ENCODE data around the gene EIF1AY. TPM values are rescaled to one million over a fixed set of nuclear protein-coding genes. Genes with fewer than 3 reads are reported as not detected.

EIF1AY gene
- total and polyA plus RNA-seq, 10 of the 15 experiments (the other 5 are each of a cell fraction or from before 2014, with no cell fraction given), result 0.21 TPM; not detected in 9

- TF ChIP-seq, protein P1, sequence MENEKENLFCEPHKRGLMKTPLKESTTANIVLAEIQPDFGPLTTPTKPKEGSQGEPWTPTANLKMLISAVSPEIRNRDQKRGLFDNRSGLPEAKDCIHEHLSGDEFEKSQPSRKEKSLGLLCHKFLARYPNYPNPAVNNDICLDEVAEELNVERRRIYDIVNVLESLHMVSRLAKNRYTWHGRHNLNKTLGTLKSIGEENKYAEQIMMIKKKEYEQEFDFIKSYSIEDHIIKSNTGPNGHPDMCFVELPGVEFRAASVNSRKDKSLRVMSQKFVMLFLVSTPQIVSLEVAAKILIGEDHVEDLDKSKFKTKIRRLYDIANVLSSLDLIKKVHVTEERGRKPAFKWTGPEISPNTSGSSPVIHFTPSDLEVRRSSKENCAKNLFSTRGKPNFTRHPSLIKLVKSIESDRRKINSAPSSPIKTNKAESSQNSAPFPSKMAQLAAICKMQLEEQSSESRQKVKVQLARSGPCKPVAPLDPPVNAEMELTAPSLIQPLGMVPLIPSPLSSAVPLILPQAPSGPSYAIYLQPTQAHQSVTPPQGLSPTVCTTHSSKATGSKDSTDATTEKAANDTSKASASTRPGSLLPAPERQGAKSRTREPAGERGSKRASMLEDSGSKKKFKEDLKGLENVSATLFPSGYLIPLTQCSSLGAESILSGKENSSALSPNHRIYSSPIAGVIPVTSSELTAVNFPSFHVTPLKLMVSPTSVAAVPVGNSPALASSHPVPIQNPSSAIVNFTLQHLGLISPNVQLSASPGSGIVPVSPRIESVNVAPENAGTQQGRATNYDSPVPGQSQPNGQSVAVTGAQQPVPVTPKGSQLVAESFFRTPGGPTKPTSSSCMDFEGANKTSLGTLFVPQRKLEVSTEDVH (IDR thresholded peaks at IDR 0.05; ENCODE audit: low read depth, partially characterized antibody), result no peak
- no peak for TF ChIP-seq WRNIP1 (IDR thresholded peaks at IDR 0.05; ENCODE audit: borderline replicate concordance, low read depth, low read length)
- no peak for TF ChIP-seq JUNB (IDR thresholded peaks at IDR 0.05)
- no peak for TF ChIP-seq RFX5 (IDR thresholded peaks at IDR 0.05; ENCODE audit: low read depth, low read length)
- TF ChIP-seq, protein P2, sequence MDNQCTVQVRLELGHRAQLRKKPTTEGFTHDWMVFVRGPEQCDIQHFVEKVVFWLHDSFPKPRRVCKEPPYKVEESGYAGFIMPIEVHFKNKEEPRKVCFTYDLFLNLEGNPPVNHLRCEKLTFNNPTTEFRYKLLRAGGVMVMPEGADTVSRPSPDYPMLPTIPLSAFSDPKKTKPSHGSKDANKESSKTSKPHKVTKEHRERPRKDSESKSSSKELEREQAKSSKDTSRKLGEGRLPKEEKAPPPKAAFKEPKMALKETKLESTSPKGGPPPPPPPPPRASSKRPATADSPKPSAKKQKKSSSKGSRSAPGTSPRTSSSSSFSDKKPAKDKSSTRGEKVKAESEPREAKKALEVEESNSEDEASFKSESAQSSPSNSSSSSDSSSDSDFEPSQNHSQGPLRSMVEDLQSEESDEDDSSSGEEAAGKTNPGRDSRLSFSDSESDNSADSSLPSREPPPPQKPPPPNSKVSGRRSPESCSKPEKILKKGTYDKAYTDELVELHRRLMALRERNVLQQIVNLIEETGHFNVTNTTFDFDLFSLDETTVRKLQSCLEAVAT (IDR thresholded peaks at IDR 0.05), result no peak
These were observed 47.1 kb upstream of the EIF1AY start (continued) for GRCh38 chrY:20528435-20528834.

- Histone ChIP-seq H3K79me2 (ENCODE audit: control insufficient read depth, insufficient read depth, low read length) (no peaks in the 10 kb centered on the region), H3K4me3 (no peak overlapping the region), H3K4me1 (ENCODE audit: control insufficient read depth, insufficient read depth, low read length) (no peaks in the 10 kb centered on the region), H4K20me1 (ENCODE audit: control insufficient read depth, insufficient read depth) (no peaks in the 10 kb centered on the region), H2AFZ (ENCODE audit: control insufficient read depth, low read depth, low read length) (no peak overlapping the region), H3K9ac (ENCODE audit: control insufficient read depth, insufficient read depth, low read length) (no peak overlapping the region), H3K27me3 (replicated peaks in 1 of 2; ENCODE audit: control insufficient read depth in 2 of 2, insufficient read depth in 2 of 2, low read length in 1 of 2) (no peaks in the 10 kb centered on the region), H3K4me2 (ENCODE audit: control insufficient read depth, insufficient read depth) (no peak overlapping the region), H3K9me3 (replicated peaks; ENCODE audit: control insufficient read depth, insufficient read depth, low read length) (no peaks in the 10 kb centered on the region), H3K36me3 (ENCODE audit: control insufficient read depth in 2 of 2, insufficient read depth in 2 of 2, low read length in 1 of 2) (no peaks in the 10 kb centered on the region), H3K27ac (ENCODE audit: control insufficient read depth, insufficient read depth) (no peak overlapping the region)
- FAIRE-seq (no peak), DNase-seq (ENCODE audit: low read depth, low spot score) (no peak), ATAC-seq (no peak)
- POLR2A ChIA-PET, result no interaction called here
- no peak for TF ChIP-seq HDAC6 (IDR thresholded peaks at IDR 0.05; ENCODE audit: unreplicated experiment)
- TF ChIP-seq PAX8 (IDR thresholded peaks at IDR 0.05), result no peak
- no peak for TF ChIP-seq BHLHE40 (IDR thresholded peaks at IDR 0.05; ENCODE audit: borderline replicate concordance in 1 of 2, low read depth in 2 of 2, low read length in 1 of 2)
- no peak for TF ChIP-seq BRCA1 (IDR thresholded peaks at IDR 0.05; ENCODE audit: low read depth, low read length)
- TF ChIP-seq BCL11A (IDR thresholded peaks at IDR 0.05; ENCODE audit: low read depth, low read length), result no peak
- TF ChIP-seq, protein P3, sequence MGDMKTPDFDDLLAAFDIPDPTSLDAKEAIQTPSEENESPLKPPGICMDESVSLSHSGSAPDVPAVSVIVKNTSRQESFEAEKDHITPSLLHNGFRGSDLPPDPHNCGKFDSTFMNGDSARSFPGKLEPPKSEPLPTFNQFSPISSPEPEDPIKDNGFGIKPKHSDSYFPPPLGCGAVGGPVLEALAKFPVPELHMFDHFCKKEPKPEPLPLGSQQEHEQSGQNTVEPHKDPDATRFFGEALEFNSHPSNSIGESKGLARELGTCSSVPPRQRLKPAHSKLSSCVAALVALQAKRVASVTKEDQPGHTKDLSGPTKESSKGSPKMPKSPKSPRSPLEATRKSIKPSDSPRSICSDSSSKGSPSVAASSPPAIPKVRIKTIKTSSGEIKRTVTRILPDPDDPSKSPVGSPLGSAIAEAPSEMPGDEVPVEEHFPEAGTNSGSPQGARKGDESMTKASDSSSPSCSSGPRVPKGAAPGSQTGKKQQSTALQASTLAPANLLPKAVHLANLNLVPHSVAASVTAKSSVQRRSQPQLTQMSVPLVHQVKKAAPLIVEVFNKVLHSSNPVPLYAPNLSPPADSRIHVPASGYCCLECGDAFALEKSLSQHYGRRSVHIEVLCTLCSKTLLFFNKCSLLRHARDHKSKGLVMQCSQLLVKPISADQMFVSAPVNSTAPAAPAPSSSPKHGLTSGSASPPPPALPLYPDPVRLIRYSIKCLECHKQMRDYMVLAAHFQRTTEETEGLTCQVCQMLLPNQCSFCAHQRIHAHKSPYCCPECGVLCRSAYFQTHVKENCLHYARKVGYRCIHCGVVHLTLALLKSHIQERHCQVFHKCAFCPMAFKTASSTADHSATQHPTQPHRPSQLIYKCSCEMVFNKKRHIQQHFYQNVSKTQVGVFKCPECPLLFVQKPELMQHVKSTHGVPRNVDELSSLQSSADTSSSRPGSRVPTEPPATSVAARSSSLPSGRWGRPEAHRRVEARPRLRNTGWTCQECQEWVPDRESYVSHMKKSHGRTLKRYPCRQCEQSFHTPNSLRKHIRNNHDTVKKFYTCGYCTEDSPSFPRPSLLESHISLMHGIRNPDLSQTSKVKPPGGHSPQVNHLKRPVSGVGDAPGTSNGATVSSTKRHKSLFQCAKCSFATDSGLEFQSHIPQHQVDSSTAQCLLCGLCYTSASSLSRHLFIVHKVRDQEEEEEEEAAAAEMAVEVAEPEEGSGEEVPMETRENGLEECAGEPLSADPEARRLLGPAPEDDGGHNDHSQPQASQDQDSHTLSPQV (IDR thresholded peaks at IDR 0.05), result no peak
- no peak for TF ChIP-seq MXI1 (IDR thresholded peaks at IDR 0.05; ENCODE audit: low read depth, low read length)
- CTCF ChIA-PET, result no interaction called here
- WGBS (ENCODE audit: insufficient coverage, insufficient replicate concordance, low lambda C conversion rate, missing lambda C conversion rate), result no CpG with 5 or more reads among the region's 1 CpG
- BruUV-seq (replicated peaks), result no TSS peak
- intact Hi-C loops (cut with micrococcal nuclease; ENCODE audit: unreplicated experiment), result no loop called here
- RAD21 ChIA-PET (ENCODE audit: unreplicated experiment), result no interaction called here
- in situ Hi-C loops (cut with MboI), result no loop called here
- SMC1A ChIA-PET (ENCODE audit: uncharacterized antibody, unreplicated experiment), result no interaction called here
These were observed 37.4 kb upstream of the EIF1AY start for GRCh38 chrY:20538186-20538585.

All from GM12878 (cell line).